WTC11 (cell line): Measurements from ENCODE around the gene OPN5.

Source experiments
- NFYB ChIP-seq: sonication (generic); formaldehyde crosslinking; conservative IDR thresholded peaks from 2 replicates; pipeline ENCODE4 v1.8.0; 2022; ENCODE audit warnings: low read depth, missing genetic modification reagents
- TF ChIP-seq, protein P1 (sequence below): sonication (generic); formaldehyde crosslinking; IDR thresholded peaks from 2 replicates; pipeline ENCODE4 v1.8.1; 2022; ENCODE audit warnings: mild to moderate bottlenecking, moderate library complexity, missing genetic modification reagents

DNA sequence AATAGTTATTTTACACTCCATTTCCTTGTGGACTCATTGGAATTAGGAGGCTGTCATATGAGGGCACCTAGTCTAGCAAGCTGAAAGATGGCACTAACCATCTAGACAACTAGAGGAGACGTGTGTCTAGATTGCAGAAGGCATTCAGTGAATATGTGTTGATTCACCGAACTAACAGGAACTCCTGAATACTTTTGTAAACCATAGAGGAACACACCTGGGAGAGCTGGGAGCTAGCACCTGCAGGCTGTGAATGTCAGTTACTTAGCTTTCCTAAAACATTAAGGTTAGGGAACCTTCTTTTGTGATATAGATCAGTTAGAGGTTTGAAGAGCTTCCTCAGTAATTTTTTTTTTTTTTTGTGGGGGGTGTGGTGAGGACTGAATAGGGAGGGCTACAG, 7.7 kb downstream of the OPN5 start:
- TF ChIP-seq NFYB (CRISPR knock-in tag), result no peak
- TF ChIP-seq, protein P1, sequence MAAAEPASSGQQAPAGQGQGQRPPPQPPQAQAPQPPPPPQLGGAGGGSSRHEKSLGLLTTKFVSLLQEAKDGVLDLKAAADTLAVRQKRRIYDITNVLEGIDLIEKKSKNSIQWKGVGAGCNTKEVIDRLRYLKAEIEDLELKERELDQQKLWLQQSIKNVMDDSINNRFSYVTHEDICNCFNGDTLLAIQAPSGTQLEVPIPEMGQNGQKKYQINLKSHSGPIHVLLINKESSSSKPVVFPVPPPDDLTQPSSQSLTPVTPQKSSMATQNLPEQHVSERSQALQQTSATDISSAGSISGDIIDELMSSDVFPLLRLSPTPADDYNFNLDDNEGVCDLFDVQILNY (CRISPR knock-in tag), result no peak
